Gastroesophageal sphincter (tissue), 3 donors: Measurements from ENCODE around the gene EPS8L1.

Experiments
- CTCF ChIP-seq, 4 experiments: fragments of 200-600 bp in 2 of 4; fragments of 450-650 bp in 2 of 4; sonication (generic) in 1 of 4; IDR thresholded peaks; one replicate each; pipeline ENCODE4 v1.5.1; 2017 to 2019; ENCODE audit warnings: antibody characterized with exemption in 4 of 4, mild to moderate bottlenecking in 2 of 4, moderate library complexity in 2 of 4
- EP300 ChIP-seq: sonication (generic); formaldehyde crosslinking; IDR thresholded peaks from one replicate; pipeline ENCODE4 v1.6.1; 2017; ENCODE audit warnings: antibody characterized with exemption, mild to moderate bottlenecking

GRCh38 chr19:55112246-55112776, 36.6 kb downstream of the EPS8L1 start:
- no peak for TF ChIP-seq CTCF (IDR thresholded peaks at IDR 0.05)
- no peak for TF ChIP-seq EP300
